HL-60 (cell line): ENCODE data around the gene SLC23A3.

ENCODE experiments used
- DNase-seq, 2 experiments: peaks; one replicate each; pipeline ENCODE4 v3.0.0-alpha.2; 2010 to 2020; ENCODE audit warnings: low read depth in 1 of 2, low spot score in 1 of 2
- H3K27ac ChIP-seq: fragments of 250-450 bp; sonication (Bioruptor Pico); replicated peaks from 2 replicates; pipeline ENCODE4 v1.5.1; 2020; ENCODE audit warnings: mild to moderate bottlenecking, moderate library complexity
- H3K27me3 ChIP-seq: fragments of 250-450 bp; sonication (Bioruptor Pico); 2 replicates; pipeline ENCODE4 v1.5.1; 2021; ENCODE audit warnings: mild to moderate bottlenecking, moderate library complexity; ENCODE audit not compliant: insufficient read depth, poor library complexity, severe bottlenecking
- H3K4me3 ChIP-seq: replicated peaks from 2 replicates; pipeline ENCODE4 v1.5.1; 2011; ENCODE audit warnings: mild to moderate bottlenecking, control low read depth, low read length; ENCODE audit not compliant: insufficient read depth
- GABPA ChIP-seq: IDR thresholded peaks from 2 replicates; pipeline ENCODE4 v1.6.1; 2012; ENCODE audit warnings: low read depth
- POLR2AphosphoS5 ChIP-seq: IDR thresholded peaks from 2 replicates; pipeline ENCODE4 v1.6.1; 2012; ENCODE audit warnings: low read depth
- REST ChIP-seq: IDR thresholded peaks from 2 replicates; pipeline ENCODE4 v1.6.1; 2012; ENCODE audit warnings: low read depth; ENCODE audit not compliant: insufficient replicate concordance
- SPI1 ChIP-seq: IDR thresholded peaks from 2 replicates; pipeline ENCODE4 v1.6.1; 2012; ENCODE audit warnings: low read depth, mild to moderate bottlenecking, borderline replicate concordance
- TF ChIP-seq, protein P1 (sequence below): IDR thresholded peaks from one replicate; pipeline ENCODE4 v1.5.1; 2011; ENCODE audit warnings: low read length, control low read depth, inconsistent platforms; ENCODE audit not compliant: insufficient read depth

The SLC23A3 gene

DNA sequence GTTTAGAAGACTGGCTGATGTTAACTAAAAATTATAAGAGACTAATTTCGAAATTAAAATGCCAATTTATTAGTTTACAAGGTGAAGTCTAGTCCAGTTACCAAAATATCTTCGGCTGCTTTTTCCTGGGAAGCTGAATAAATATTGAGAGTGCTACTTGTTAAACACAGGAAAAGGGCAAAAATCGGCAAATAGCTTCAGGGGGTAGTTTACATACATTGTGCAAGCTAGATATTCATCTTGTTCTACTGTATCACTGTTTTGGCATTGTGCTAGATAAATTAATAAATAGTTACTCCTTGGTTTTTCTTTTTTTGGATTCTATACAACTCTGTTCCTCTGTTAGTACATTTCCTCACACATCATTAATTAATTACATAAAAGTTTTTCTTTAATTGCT is 38.5 kb downstream of the SLC23A3 start:
- no peak for DNase-seq
- H3K27ac ChIP-seq: no peak overlapping the region

GRCh38 chr2:219129589-219129988 is 40.2 kb downstream of the SLC23A3 start:
- Histone ChIP-seq H3K27ac (no peak overlapping the region), H3K4me3 (no peak overlapping the region), H3K27me3 (no peaks in the 10 kb centered on the region)
- no peak for TF ChIP-seq SPI1
- no peak for TF ChIP-seq POLR2AphosphoS5
- TF ChIP-seq REST: no peak
- no peak for TF ChIP-seq GABPA
- TF ChIP-seq, protein P1, sequence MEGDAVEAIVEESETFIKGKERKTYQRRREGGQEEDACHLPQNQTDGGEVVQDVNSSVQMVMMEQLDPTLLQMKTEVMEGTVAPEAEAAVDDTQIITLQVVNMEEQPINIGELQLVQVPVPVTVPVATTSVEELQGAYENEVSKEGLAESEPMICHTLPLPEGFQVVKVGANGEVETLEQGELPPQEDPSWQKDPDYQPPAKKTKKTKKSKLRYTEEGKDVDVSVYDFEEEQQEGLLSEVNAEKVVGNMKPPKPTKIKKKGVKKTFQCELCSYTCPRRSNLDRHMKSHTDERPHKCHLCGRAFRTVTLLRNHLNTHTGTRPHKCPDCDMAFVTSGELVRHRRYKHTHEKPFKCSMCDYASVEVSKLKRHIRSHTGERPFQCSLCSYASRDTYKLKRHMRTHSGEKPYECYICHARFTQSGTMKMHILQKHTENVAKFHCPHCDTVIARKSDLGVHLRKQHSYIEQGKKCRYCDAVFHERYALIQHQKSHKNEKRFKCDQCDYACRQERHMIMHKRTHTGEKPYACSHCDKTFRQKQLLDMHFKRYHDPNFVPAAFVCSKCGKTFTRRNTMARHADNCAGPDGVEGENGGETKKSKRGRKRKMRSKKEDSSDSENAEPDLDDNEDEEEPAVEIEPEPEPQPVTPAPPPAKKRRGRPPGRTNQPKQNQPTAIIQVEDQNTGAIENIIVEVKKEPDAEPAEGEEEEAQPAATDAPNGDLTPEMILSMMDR: no peak
- no peak for DNase-seq

More for the DNA sequence above, 38.5 kb downstream of the SLC23A3 start:
- Histone ChIP-seq H3K27me3 (no peaks in the 10 kb centered on the region), H3K4me3 (no peak overlapping the region)
- TF ChIP-seq POLR2AphosphoS5 (no peak), REST (no peak), GABPA (no peak), SPI1 (no peak)
- TF ChIP-seq, protein P1: no peak

GRCh38 chr2:219128396-219128795 is 41.4 kb downstream of the SLC23A3 start:
- Histone ChIP-seq H3K27ac (no peak overlapping the region), H3K4me3 (no peak overlapping the region), H3K27me3 (no peaks in the 10 kb centered on the region)
- peak in 1 of 2 experiments; percentile 22 for DNase-seq
- no peak for TF ChIP-seq SPI1
- TF ChIP-seq REST: no peak
- TF ChIP-seq, protein P1: no peak
- no peak for TF ChIP-seq GABPA
- no peak for TF ChIP-seq POLR2AphosphoS5
